Heart left ventricle (tissue), 16 donors: ENCODE data around the gene THSD4. TPM values are rescaled to one million over a fixed set of nuclear protein-coding genes. Genes with fewer than 3 reads are reported as not detected.
A peak's percentile ranks its signal among the peaks of the same experiment; 100 is the strongest.

ENCODE experiments used
- ATAC-seq, 4 donors: fragments of 200-7000 bp; cut with Tn5 transposase; one replicate each; pipeline ENCODE4 v1.9.1; 2020 to 2022; ENCODE audit warnings: moderate library complexity in 4 of 4, mild to moderate bottlenecking in 3 of 4, moderate number of reproducible peaks in 1 of 4
- DNase-seq, 5 donors: peaks; one replicate each; pipeline ENCODE4 v3.0.0-alpha.2; 2020
- H3K27ac ChIP-seq, 12 donors: fragments of 200-600 bp; sonication (generic) in 4 of 12; one replicate each; pipeline versions ENCODE4 v1.5.0 to v1.8.0; 2016 to 2022; ENCODE audit warnings: mild to moderate bottlenecking in 2 of 12
- H3K27me3 ChIP-seq, 9 donors: fragments of 200-600 bp; sonication (generic) in 2 of 9; one replicate each; pipeline versions ENCODE4 v1.5.1 to v1.8.0; 2016 to 2022; ENCODE audit warnings: mild to moderate bottlenecking in 3 of 9
- H3K36me3 ChIP-seq, 9 donors: fragments of 200-600 bp; sonication (generic) in 2 of 9; one replicate each; pipeline versions ENCODE4 v1.5.0 to v1.8.0; 2018 to 2022; ENCODE audit warnings: mild to moderate bottlenecking in 2 of 9
- H3K4me1 ChIP-seq, 12 donors: fragments of 200-600 bp; sonication (generic) in 4 of 12; one replicate each; pipeline versions ENCODE4 v1.5.0 to v1.8.0; 2016 to 2022; ENCODE audit warnings: mild to moderate bottlenecking in 3 of 12
- H3K4me3 ChIP-seq, 12 donors: fragments of 200-600 bp; sonication (generic) in 4 of 12; one replicate each; pipeline versions ENCODE4 v1.5.0 to v1.8.0; 2017 to 2022; ENCODE audit warnings: mild to moderate bottlenecking in 9 of 12, moderate library complexity in 4 of 12
- H3K9me3 ChIP-seq, 12 donors: fragments of 200-600 bp; sonication (generic) in 4 of 12; one replicate each; pipeline versions ENCODE4 v1.5.0 to v1.8.0; 2016 to 2022; ENCODE audit warnings: mild to moderate bottlenecking in 1 of 12
- POLR2A ChIP-seq, 2 donors: fragments of 450-650 bp; IDR thresholded peaks; one replicate each; pipeline ENCODE4 v1.6.1; 2017; ENCODE audit warnings: antibody characterized with exemption in 2 of 2, mild to moderate bottlenecking in 2 of 2, moderate library complexity in 2 of 2
- WGBS, 4 donors: extraction: QIAGEN DNeasy Blood & Tissue Kit in 2 of 4; methylation state at CpG; one replicate each; pipeline versions ENCODE4 v1.1.5 to v1.1.7; 2013 to 2018; 5-methylcytosine and 5-hydroxymethylcytosine counted together
- intact Hi-C, 10 donors: fragments of 100-400 bp; cut with DNase I; formaldehyde crosslinking; loops; one replicate each; pipeline versions ENCODE4 v1.11.1 to v1.14.2; 2022
- polyA plus RNA-seq, 2 donors: library from polyadenylated mRNA; stranded (reverse); fragments of 200-250 nt; gene quantifications; one replicate each; pipeline ENCODE4 v1.2.3, GENCODE V29; 2013
- total RNA-seq, 9 donors: library from RNA; depleted of rRNA in 2 of 9; stranded (reverse); fragments of >200 nt in 2 of 9; fragmentation: NEBNext Ultra II Directional in 3 of 9; extraction: Animal tissue kit (Norgen Biotek cat#: 25700) in 3 of 9; gene quantifications; one replicate each; pipeline versions ENCODE4 v1.1.0 to v1.2.4, GENCODE V29; 2016 to 2023
- TF ChIP-seq, protein P1 (sequence below), 12 donors: fragments of 200-600 bp; sonication (generic) in 4 of 12; IDR thresholded peaks; one replicate each; pipeline versions ENCODE4 v1.5.0 to v1.8.0; 2018 to 2022; ENCODE audit warnings: antibody characterized with exemption in 12 of 12, mild to moderate bottlenecking in 5 of 12
- donor health status: ischemic (EF 13 %, LVEDD 7.1; RV severe dilation, severe dysfunction).
- donor health status: healthy with polysubstance abuse.
- donor health status: DM: no; HTN: yes; CAD: no.
- donor health status: DM: no; HTN: no; CAD: no.
- donor health status: ischemic (EF 25% LVEDD 6.9; RV normal size, moderate dysfunction).
- donor health status: ischemic (EF 25% LVEDD 5.7; RV mildly dilated, moderate dysfunction).
- donor health status: healthy.
- donor health status: DM: yes; HTN: yes; CAD: no.
- donor health status: ischemic (EF 35%, LVEDD 5.7; RV mildly dilated, moderate dysfunction).
- donor health status: nonischemic (EF 11% LVEDD 7.7; RV severe dilation, severe dysfunction).
- donor health status: DM: yes; HTN: yes; CAD: no.
- donor health status: PGD.
- donor health status: ischemic (EF 29% LVEDD 5.4; RV normal size, mild dysfunction).
- donor health status: nonischemic (EF 23%, LVEDD 6.1; RV moderate dilation, normal function).

THSD4 gene
- total and polyA plus RNA-seq, 11 donors = 32.6 to 206 (median 93.2) TPM

- Histone ChIP-seq H3K27ac (no peak overlapping the region), H3K36me3 (no peaks in the 10 kb centered on the region), H3K9me3 (no peaks in the 10 kb centered on the region), H3K4me1 (peaks cover 0 to 30% (median 10%) of the 10 kb centered on the region in 12 donors), H3K4me3 (no peak overlapping the region), H3K27me3 (no peaks in the 10 kb centered on the region)
- 76 to 93% (median 83%) methylated on average over 3 of the region's 3 CpGs for WGBS, 4 donors
- no peak for DNase-seq
- intact Hi-C loops = loop anchor here in 1 of 10 donors (10.0 kb wide), 1 partner anchor 63 kb away; no protein-coding TSS in a partner anchor
- no peak for ATAC-seq
- no peak for TF ChIP-seq POLR2A (IDR thresholded peaks at IDR 0.05)
- TF ChIP-seq, protein P1, sequence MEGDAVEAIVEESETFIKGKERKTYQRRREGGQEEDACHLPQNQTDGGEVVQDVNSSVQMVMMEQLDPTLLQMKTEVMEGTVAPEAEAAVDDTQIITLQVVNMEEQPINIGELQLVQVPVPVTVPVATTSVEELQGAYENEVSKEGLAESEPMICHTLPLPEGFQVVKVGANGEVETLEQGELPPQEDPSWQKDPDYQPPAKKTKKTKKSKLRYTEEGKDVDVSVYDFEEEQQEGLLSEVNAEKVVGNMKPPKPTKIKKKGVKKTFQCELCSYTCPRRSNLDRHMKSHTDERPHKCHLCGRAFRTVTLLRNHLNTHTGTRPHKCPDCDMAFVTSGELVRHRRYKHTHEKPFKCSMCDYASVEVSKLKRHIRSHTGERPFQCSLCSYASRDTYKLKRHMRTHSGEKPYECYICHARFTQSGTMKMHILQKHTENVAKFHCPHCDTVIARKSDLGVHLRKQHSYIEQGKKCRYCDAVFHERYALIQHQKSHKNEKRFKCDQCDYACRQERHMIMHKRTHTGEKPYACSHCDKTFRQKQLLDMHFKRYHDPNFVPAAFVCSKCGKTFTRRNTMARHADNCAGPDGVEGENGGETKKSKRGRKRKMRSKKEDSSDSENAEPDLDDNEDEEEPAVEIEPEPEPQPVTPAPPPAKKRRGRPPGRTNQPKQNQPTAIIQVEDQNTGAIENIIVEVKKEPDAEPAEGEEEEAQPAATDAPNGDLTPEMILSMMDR (IDR thresholded peaks at IDR 0.05) = no peak
Measured at GRCh38 chr15:71701808-71702207, 586.5 kb downstream of the THSD4 start.

- ATAC-seq (no peak), DNase-seq (no peak)
- 95 to 97% (median 97%) methylated on average over 2 of the region's 2 CpGs for whole genome bisulfite sequencing, 4 donors
- no peak overlapping the region for H3K4me3 ChIP-seq
- TF ChIP-seq, protein P1 (IDR thresholded peaks at IDR 0.05) = no peak
- TF ChIP-seq POLR2A (IDR thresholded peaks at IDR 0.05) = no peak
- H3K9me3 ChIP-seq = no peaks in the 10 kb centered on the region
- peaks cover 0 to 35% (median 17%) of the 10 kb centered on the region in 12 donors for H3K4me1 ChIP-seq
- H3K27ac ChIP-seq = no peak overlapping the region
- no peaks in the 10 kb centered on the region for H3K36me3 ChIP-seq
- H3K27me3 ChIP-seq = no peaks in the 10 kb centered on the region
- intact Hi-C loops = loop anchor here in 1 of 10 donors (10.0 kb wide), 1 partner anchor 62 kb away; no protein-coding TSS in a partner anchor
Measured at GRCh38 chr15:71702496-71702895, 587.2 kb downstream of the THSD4 start.

DNA sequence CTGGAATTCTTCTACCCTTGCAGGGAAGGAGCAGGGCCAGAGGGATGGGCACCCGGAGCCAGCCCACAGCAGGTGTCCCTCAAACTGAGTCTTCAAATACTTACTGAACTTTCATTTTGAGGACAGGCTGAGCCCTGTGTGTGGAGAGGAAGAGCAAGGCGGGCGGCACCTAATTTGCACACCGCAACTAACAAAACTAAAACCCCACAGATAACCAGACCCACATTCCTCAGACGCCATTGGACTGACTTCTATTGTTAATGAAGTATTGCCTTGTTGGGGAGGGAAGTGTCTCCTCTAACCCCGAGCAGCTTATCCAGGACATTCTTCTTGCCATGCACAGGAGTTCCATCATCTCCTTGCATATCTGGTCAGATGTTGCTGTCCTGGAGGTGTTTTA lies 589.9 kb downstream of the THSD4 start:
- 66 to 74% (median 70%) methylated on average over 6 of the region's 6 CpGs for WGBS, 4 donors
- Histone ChIP-seq H3K4me1 (peaks cover 6 to 55% (median 34%) of the 10 kb centered on the region in 12 donors), H3K27me3 (no peaks in the 10 kb centered on the region), H3K27ac (peak overlapping the region in 1 of 12 donors; percentile 21), H3K4me3 (no peak overlapping the region), H3K9me3 (no peaks in the 10 kb centered on the region), H3K36me3 (no peaks in the 10 kb centered on the region)
- no peak for TF ChIP-seq POLR2A (IDR thresholded peaks at IDR 0.05)
- TF ChIP-seq, protein P1 (IDR thresholded peaks at IDR 0.05) = no peak
- intact Hi-C loops = loop anchor here in 3 of 10 donors (5.0 to 10.0 kb wide), 2 partner anchors 48 to 60 kb away; no protein-coding TSS in a partner anchor
- DNase-seq = no peak
- no peak for ATAC-seq

GRCh38 chr15:71706461-71707229 lies 591.4 kb downstream of the THSD4 start:
- no peak overlapping the region for H3K4me3 ChIP-seq
- 53 to 63% (median 61%) methylated on average over 9 of the region's 9 CpGs for WGBS, 4 donors
- H3K9me3 ChIP-seq = no peaks in the 10 kb centered on the region
- peaks cover 6 to 62% (median 34%) of the 10 kb centered on the region in 12 donors for H3K4me1 ChIP-seq
- TF ChIP-seq, protein P1 (IDR thresholded peaks at IDR 0.05) = no peak
- no peak for TF ChIP-seq POLR2A (IDR thresholded peaks at IDR 0.05)
- H3K27ac ChIP-seq = peak overlapping the region in 11 of 12 donors; percentile 19 to 78 (median 59)
- no peak for ATAC-seq
- intact Hi-C loops = loop anchor here in 3 of 10 donors (5.0 to 10.0 kb wide), 2 partner anchors 49 to 58 kb away; no protein-coding TSS in a partner anchor
- H3K36me3 ChIP-seq = no peaks in the 10 kb centered on the region
- DNase-seq = no peak
- H3K27me3 ChIP-seq = no peaks in the 10 kb centered on the region
